Sigmoid colon (tissue), 7 donors: ENCODE data around the gene OIT3. TPM values are rescaled to one million over a fixed set of nuclear protein-coding genes. Genes with fewer than 3 reads are reported as not detected.

Experiments used
- DNase-seq: peaks from one replicate; pipeline ENCODE4 v3.0.0-alpha.2; 2019
- H3K27ac ChIP-seq, 4 donors: fragments of 200-600 bp; sonication (generic); one replicate each; pipeline ENCODE4 v1.5.1; 2016 to 2019; ENCODE audit warnings: mild to moderate bottlenecking in 1 of 4
- H3K27me3 ChIP-seq, 3 donors: fragments of 200-600 bp; sonication (generic); one replicate each; pipeline ENCODE4 v1.5.1; 2019; ENCODE audit warnings: mild to moderate bottlenecking in 1 of 3
- H3K36me3 ChIP-seq, 4 donors: fragments of 200-600 bp; sonication (generic); one replicate each; pipeline ENCODE4 v1.5.1; 2016 to 2019
- H3K4me1 ChIP-seq, 4 donors: fragments of 200-600 bp; sonication (generic); one replicate each; pipeline ENCODE4 v1.5.1; 2017 to 2019
- H3K4me3 ChIP-seq, 4 donors: fragments of 200-600 bp; sonication (generic); one replicate each; pipeline ENCODE4 v1.5.1; 2017 to 2019; ENCODE audit warnings: mild to moderate bottlenecking in 2 of 4, moderate library complexity in 1 of 4
- H3K9me3 ChIP-seq, 4 donors: fragments of 200-600 bp in 3 of 4; sonication (generic) in 3 of 4; one replicate each; pipeline versions ENCODE4 v1.5.1 to v1.6.1; 2013 to 2019
- CTCF ChIP-seq, 4 experiments: fragments of 450-650 bp in 3 of 4; fragments of 200-600 bp in 1 of 4; IDR thresholded peaks; one replicate each; pipeline ENCODE4 v1.5.1; 2016 to 2019; ENCODE audit warnings: antibody characterized with exemption in 4 of 4, mild to moderate bottlenecking in 3 of 4, moderate library complexity in 2 of 4
- EP300 ChIP-seq, 4 donors: sonication (generic); formaldehyde crosslinking; IDR thresholded peaks; one replicate each; pipeline ENCODE4 v1.6.1; 2017; ENCODE audit warnings: antibody characterized with exemption in 4 of 4
- POLR2A ChIP-seq, 2 donors: fragments of 450-650 bp; IDR thresholded peaks; one replicate each; pipeline ENCODE4 v1.6.1; 2016; ENCODE audit warnings: antibody characterized with exemption in 2 of 2, mild to moderate bottlenecking in 2 of 2, moderate library complexity in 2 of 2
- POLR2AphosphoS5 ChIP-seq, 4 donors: sonication (generic); formaldehyde crosslinking; IDR thresholded peaks; one replicate each; pipeline ENCODE4 v1.6.1; 2017; ENCODE audit warnings: antibody characterized with exemption in 4 of 4
- WGBS, 2 donors: extraction: QIAGEN DNeasy Blood & Tissue Kit; methylation state at CpG; one replicate each; pipeline ENCODE4 v1.1.7; 2013; 5-methylcytosine and 5-hydroxymethylcytosine counted together
- intact Hi-C: fragments of 100-400 bp; cut with DNase I; formaldehyde crosslinking; loops from one replicate; pipeline ENCODE4 v1.15.1; 2023
- polyA plus RNA-seq, 3 donors: library from polyadenylated mRNA; stranded (reverse); fragments of 200-250 nt; gene quantifications; one replicate each; pipeline ENCODE4 v1.2.3, GENCODE V29; 2013
- total RNA-seq, 4 donors: library from RNA; depleted of rRNA; stranded (reverse); fragments of >200 nt; gene quantifications; one replicate each; pipeline ENCODE4 v1.1.0, GENCODE V29; 2016
- donor health status: healthy with polysubstance abuse.
- donor health status: Bipolar disorder and iron deficiency.
- donor health status: healthy.

OIT3 gene
- total and polyA plus RNA-seq, 7 donors: 0.04 TPM; not detected in 6

DNA sequence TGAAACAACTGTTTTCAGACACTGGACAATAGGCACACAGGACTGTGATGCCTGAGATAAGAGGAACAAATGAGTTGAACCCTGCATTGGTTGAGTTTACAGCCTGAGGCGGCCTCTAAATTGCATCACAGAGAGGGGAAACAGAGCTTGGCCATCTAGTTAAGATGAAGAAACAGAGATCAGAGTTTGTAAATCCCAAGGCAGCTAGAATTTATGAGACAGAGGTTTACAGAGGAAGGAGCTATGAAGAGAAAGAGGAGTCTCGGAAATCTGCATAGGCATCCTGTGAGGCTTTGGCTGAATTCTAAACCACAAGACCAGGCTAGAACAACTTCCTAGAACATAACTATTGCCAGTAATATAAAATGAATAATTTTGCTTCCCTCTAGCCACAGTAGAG is 41.0 kb upstream of the OIT3 start:
- no peaks in the 10 kb centered on the region for H3K36me3 ChIP-seq
- no peaks in the 10 kb centered on the region for H3K27me3 ChIP-seq
- 94 to 98% methylated on average over 2 of the region's 2 CpGs for WGBS, 2 donors
- TF ChIP-seq CTCF (IDR thresholded peaks at IDR 0.05) (no peak), POLR2AphosphoS5 (IDR thresholded peaks at IDR 0.05) (no peak), EP300 (IDR thresholded peaks at IDR 0.05) (no peak), POLR2A (IDR thresholded peaks at IDR 0.05) (no peak)
- H3K9me3 ChIP-seq: no peaks in the 10 kb centered on the region
- H3K27ac ChIP-seq: no peak overlapping the region
- no peaks in the 10 kb centered on the region for H3K4me1 ChIP-seq
- intact Hi-C loops: no loop called here
- no peak overlapping the region for H3K4me3 ChIP-seq
- no peak for DNase-seq

- peaks cover 0 to 4% (median 0%) of the 10 kb centered on the region in 4 donors for H3K36me3 ChIP-seq
- H3K4me3 ChIP-seq: no peak overlapping the region
- H3K27me3 ChIP-seq: no peaks in the 10 kb centered on the region
- intact Hi-C loops: no loop called here
- no peak overlapping the region for H3K27ac ChIP-seq
- TF ChIP-seq EP300 (IDR thresholded peaks at IDR 0.05) (no peak), CTCF (IDR thresholded peaks at IDR 0.05) (no peak), POLR2A (IDR thresholded peaks at IDR 0.05) (no peak), POLR2AphosphoS5 (IDR thresholded peaks at IDR 0.05) (no peak)
- no peaks in the 10 kb centered on the region for H3K4me1 ChIP-seq
- DNase-seq: no peak
- no peaks in the 10 kb centered on the region for H3K9me3 ChIP-seq
Measured at GRCh38 chr10:72855129-72855528, 38.4 kb upstream of the OIT3 start.

DNA sequence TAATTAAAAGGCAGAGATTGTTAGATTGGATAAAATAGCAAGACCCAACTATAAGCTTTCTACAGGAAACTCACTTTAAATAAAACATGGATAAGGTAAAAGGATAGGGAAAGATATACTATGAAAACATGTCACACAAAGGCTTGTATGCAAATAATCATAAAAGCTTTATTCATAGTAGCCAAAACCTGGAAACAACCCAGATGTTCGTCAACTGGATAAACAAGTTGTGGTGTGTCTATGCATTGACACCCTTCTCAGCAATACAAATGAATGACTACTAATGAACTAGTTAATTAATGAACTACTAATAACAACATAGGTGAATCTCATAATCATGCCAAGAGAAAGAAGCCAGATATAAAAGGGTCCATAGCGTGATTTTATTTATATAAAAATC is 37.7 kb upstream of the OIT3 start:
- peaks cover 0 to 11% (median 0%) of the 10 kb centered on the region in 4 donors for H3K36me3 ChIP-seq
- intact Hi-C loops: no loop called here
- H3K27ac ChIP-seq: no peak overlapping the region
- no peaks in the 10 kb centered on the region for H3K4me1 ChIP-seq
- no peak for TF ChIP-seq EP300 (IDR thresholded peaks at IDR 0.05)
- TF ChIP-seq CTCF (IDR thresholded peaks at IDR 0.05): no peak
- TF ChIP-seq POLR2AphosphoS5 (IDR thresholded peaks at IDR 0.05): no peak
- TF ChIP-seq POLR2A (IDR thresholded peaks at IDR 0.05): no peak
- no peak overlapping the region for H3K4me3 ChIP-seq
- H3K27me3 ChIP-seq: no peaks in the 10 kb centered on the region
- no peaks in the 10 kb centered on the region for H3K9me3 ChIP-seq
- no peak for DNase-seq
- WGBS, 2 donors: 64 to 72% methylated on average over 2 of the region's 2 CpGs

DNA sequence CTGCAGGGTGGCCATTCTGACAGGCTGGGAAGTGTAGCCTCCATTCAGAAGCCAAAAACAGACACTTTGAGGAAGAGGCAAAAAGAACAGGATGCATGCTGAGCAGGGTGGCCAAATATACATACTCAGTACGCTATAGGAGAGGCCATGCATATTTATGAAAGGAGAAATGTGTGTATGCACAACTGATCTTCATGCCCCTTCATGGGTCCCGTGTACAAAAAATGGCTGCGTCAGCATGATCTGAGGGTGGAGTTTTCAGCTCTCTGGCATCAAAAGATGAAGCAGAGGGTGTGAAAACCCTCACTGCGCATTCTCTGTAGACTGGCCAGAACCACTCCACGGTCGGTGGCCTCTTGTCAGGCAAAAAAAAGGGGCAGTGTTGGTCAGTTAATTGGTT is 35.5 kb upstream of the OIT3 start:
- no peak for DNase-seq
- intact Hi-C loops: no loop called here
- H3K36me3 ChIP-seq: peaks cover 0 to 21% (median 0%) of the 10 kb centered on the region in 4 donors
- no peak for TF ChIP-seq POLR2A (IDR thresholded peaks at IDR 0.05)
- TF ChIP-seq EP300 (IDR thresholded peaks at IDR 0.05): no peak
- TF ChIP-seq POLR2AphosphoS5 (IDR thresholded peaks at IDR 0.05): no peak
- no peak for TF ChIP-seq CTCF (IDR thresholded peaks at IDR 0.05)
- H3K27me3 ChIP-seq: no peaks in the 10 kb centered on the region
- H3K4me3 ChIP-seq: no peak overlapping the region
- no peaks in the 10 kb centered on the region for H3K4me1 ChIP-seq
- no peak overlapping the region for H3K27ac ChIP-seq
- WGBS, 2 donors: 96 to 97% methylated on average over 6 of the region's 6 CpGs
- no peaks in the 10 kb centered on the region for H3K9me3 ChIP-seq

GRCh38 chr10:72862957-72863356 is 30.6 kb upstream of the OIT3 start:
- H3K36me3 ChIP-seq: peaks cover 0 to 25% (median 0%) of the 10 kb centered on the region in 4 donors
- intact Hi-C loops: no loop called here
- H3K4me1 ChIP-seq: no peaks in the 10 kb centered on the region
- no peak overlapping the region for H3K4me3 ChIP-seq
- 87 to 94% methylated on average over 2 of the region's 2 CpGs for WGBS, 2 donors
- H3K27ac ChIP-seq: no peak overlapping the region
- no peaks in the 10 kb centered on the region for H3K9me3 ChIP-seq
- DNase-seq: no peak
- TF ChIP-seq POLR2A (IDR thresholded peaks at IDR 0.05) (no peak), EP300 (IDR thresholded peaks at IDR 0.05) (no peak), CTCF (IDR thresholded peaks at IDR 0.05) (no peak), POLR2AphosphoS5 (IDR thresholded peaks at IDR 0.05) (no peak)
- no peaks in the 10 kb centered on the region for H3K27me3 ChIP-seq
